ENCODE measurements around the gene MED13L.

DNA sequence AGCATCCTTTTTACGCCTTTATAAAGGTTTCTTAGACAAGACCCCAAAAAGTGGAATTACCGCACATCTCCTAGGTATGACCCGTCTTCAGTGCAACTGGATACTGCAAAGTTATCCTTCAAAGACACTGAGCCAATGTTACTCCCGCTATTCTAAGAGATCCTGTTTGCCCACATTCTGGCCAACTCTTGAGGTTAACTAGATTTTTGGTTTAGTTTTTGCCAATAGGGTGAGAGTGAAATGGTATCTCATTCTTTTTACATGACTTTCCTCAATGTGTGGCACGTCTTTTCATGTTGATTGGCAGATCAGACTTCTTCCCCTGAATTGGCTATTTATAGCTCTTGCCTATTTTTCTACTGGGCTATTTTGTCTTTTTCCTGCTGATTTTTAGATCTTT, 347.2 kb downstream of the MED13L start:
- TF ChIP-seq, protein P1, sequence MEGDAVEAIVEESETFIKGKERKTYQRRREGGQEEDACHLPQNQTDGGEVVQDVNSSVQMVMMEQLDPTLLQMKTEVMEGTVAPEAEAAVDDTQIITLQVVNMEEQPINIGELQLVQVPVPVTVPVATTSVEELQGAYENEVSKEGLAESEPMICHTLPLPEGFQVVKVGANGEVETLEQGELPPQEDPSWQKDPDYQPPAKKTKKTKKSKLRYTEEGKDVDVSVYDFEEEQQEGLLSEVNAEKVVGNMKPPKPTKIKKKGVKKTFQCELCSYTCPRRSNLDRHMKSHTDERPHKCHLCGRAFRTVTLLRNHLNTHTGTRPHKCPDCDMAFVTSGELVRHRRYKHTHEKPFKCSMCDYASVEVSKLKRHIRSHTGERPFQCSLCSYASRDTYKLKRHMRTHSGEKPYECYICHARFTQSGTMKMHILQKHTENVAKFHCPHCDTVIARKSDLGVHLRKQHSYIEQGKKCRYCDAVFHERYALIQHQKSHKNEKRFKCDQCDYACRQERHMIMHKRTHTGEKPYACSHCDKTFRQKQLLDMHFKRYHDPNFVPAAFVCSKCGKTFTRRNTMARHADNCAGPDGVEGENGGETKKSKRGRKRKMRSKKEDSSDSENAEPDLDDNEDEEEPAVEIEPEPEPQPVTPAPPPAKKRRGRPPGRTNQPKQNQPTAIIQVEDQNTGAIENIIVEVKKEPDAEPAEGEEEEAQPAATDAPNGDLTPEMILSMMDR (IDR thresholded peaks at IDR 0.05; ENCODE audit: control extremely low read depth in 1 of 3, insufficient read depth in 1 of 3, low read depth in 1 of 3, low read length in 3 of 3) = no peak
- TF ChIP-seq TCF12 (IDR thresholded peaks at IDR 0.05; ENCODE audit: low read depth, low read length) (no peak), SP1 (IDR thresholded peaks at IDR 0.05; ENCODE audit: low read depth, low read length) (no peak), RAD21 (IDR thresholded peaks at IDR 0.05 in 1 of 2, conservative IDR thresholded peaks at IDR 0.05 in 1 of 2; ENCODE audit: low read depth in 2 of 2, low read length in 2 of 2) (no peak), SRF (IDR thresholded peaks at IDR 0.05; ENCODE audit: low read depth, low read length) (no peak), EZH2 (IDR thresholded peaks at IDR 0.05; ENCODE audit: low read depth, low read length, severe bottlenecking) (no peak), SP4 (IDR thresholded peaks at IDR 0.05; ENCODE audit: low read length) (no peak), GTF2F1 (IDR thresholded peaks at IDR 0.05; ENCODE audit: borderline replicate concordance, low read depth, low read length) (no peak), ZNF274 (IDR thresholded peaks at IDR 0.05; ENCODE audit: borderline replicate concordance, extremely low read depth, low read length) (no peak), EP300 (IDR thresholded peaks at IDR 0.05; ENCODE audit: borderline replicate concordance in 1 of 2, low read depth in 2 of 2, low read length in 2 of 2) (no peak), NANOG (IDR thresholded peaks at IDR 0.05; ENCODE audit: insufficient read depth, low read depth, low read length, poor library complexity, severe bottlenecking) (no peak), TAF1 (IDR thresholded peaks at IDR 0.05; ENCODE audit: low read depth, low read length) (no peak), YY1 (IDR thresholded peaks at IDR 0.05; ENCODE audit: low read depth, low read length) (no peak), JUN (IDR thresholded peaks at IDR 0.05; ENCODE audit: low read depth, low read length) (no peak)
